K562 (cell line): Measurements from ENCODE around the gene SRBD1. TPM values are rescaled to one million over a fixed set of nuclear protein-coding genes. Genes with fewer than 3 reads are reported as not detected.

Source experiments
- CBX2 ChIP-seq: fragments of 200-600 bp; sonication (generic); IDR thresholded peaks from one replicate; pipeline ENCODE4 v1.6.1; 2012; ENCODE audit warnings: mild to moderate bottlenecking, low read length, inconsistent platforms; ENCODE audit not compliant: insufficient read depth, poor library complexity, severe bottlenecking
- PHF21A ChIP-seq: fragments of 450-650 bp; IDR thresholded peaks from 2 replicates; pipeline ENCODE4 v1.6.1; 2017; ENCODE audit warnings: low read depth, borderline replicate concordance
- SAFB2 ChIP-seq: fragments of 200-400 bp; formaldehyde crosslinking; IDR thresholded peaks from 2 replicates; pipeline ENCODE4 v1.6.1; 2018; ENCODE audit warnings: borderline replicate concordance, low read length, low read depth, moderate library complexity; ENCODE audit not compliant: severe bottlenecking
- SRF ChIP-seq, 2 experiments: fragments of 250-450, 450-650 bp in 1 of 2; sonication (Bioruptor Pico) in 1 of 2; sonication (generic) in 1 of 2; formaldehyde crosslinking; IDR thresholded peaks; 2 replicates each; pipeline versions ENCODE4 v1.5.0 to v1.5.1; 2020 to 2022; ENCODE audit warnings: mild to moderate bottlenecking in 1 of 2, missing genetic modification reagents in 1 of 2
- ZNF12 ChIP-seq: sonication (generic); formaldehyde crosslinking; IDR thresholded peaks from 2 replicates; pipeline ENCODE4 v1.4.0; 2020; ENCODE audit warnings: mild to moderate bottlenecking, missing genetic modification reagents
- ZNF23 ChIP-seq: fragments of 250-450 bp; sonication (Bioruptor Pico); IDR thresholded peaks from 2 replicates; pipeline ENCODE4 v1.4.0; 2020; ENCODE audit warnings: mild to moderate bottlenecking
- polyA plus RNA-seq, 8 experiments: library from polyadenylated mRNA; depleted of rRNA in 4 of 8; stranded (reverse) in 5 of 8; unstranded in 3 of 8; fragments of >200 nt; fragmentation: Nextera tagmentation in 2 of 8; fragmentation: Illumina TruSeq in 1 of 8; extraction: Ambion mirVana in 2 of 8; extraction: Trizol in 1 of 8; gene quantifications; 2 replicates each; pipeline versions ENCODE4 v1.2.1 to v1.2.3, GENCODE V29; 2011 to 2014; ENCODE audit warnings: inconsistent platforms in 1 of 8, missing spikeins in 1 of 8
- total RNA-seq, 7 experiments: library from RNA; depleted of rRNA in 6 of 7; stranded (reverse); fragments of >200 nt in 6 of 7; fragmentation: Illumina TruSeq in 2 of 7; extraction: Trizol in 2 of 7; gene quantifications; 2 replicates each; pipeline versions ENCODE4 v1.2.1 to v1.2.3, GENCODE V29; 2011 to 2021; ENCODE audit warnings: low replicate concordance in 1 of 7
- TF ChIP-seq, protein P1 (sequence below): fragments of 450-650 bp; formaldehyde crosslinking; IDR thresholded peaks from 2 replicates; pipeline ENCODE4 v1.4.0; 2020; ENCODE audit warnings: mild to moderate bottlenecking, moderate library complexity
- TF ChIP-seq, protein P2 (sequence below): fragments of 450-650 bp; conservative IDR thresholded peaks from 2 replicates; pipeline ENCODE4 v1.6.1; 2016; ENCODE audit warnings: missing genetic modification characterization, low read depth, mild to moderate bottlenecking, control low read depth, missing compliant biosample characterization
- TF ChIP-seq, protein P3 (sequence below): fragments of 250-450 bp; sonication (Bioruptor Pico); IDR thresholded peaks from 2 replicates; pipeline ENCODE4 v1.5.0; 2022; ENCODE audit warnings: mild to moderate bottlenecking

SRBD1 gene
- total and polyA plus RNA-seq, 9 of the 15 experiments (the other 6 are each of a cell fraction or from before 2014, with no cell fraction given): 6.9 to 23.2 (median 14.7) TPM

DNA sequence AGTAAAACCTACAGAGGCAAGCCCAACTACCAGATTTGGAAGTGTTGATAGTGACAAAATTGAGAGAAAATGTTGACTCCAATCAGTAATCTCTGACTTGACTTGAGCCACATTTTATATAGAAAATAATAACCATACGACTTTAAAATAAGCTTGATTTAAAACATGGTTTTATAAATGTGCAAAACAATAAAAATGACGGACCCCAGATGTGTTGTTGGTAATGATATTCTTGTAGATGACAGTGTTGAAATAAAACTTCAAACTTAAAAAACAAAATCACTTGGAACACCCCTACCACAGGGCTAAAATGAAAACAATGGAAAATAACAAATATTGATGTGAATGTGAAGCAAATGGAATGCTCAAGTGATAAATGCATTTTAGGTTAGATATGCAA lies 188.1 kb downstream of the SRBD1 start (continued):
- TF ChIP-seq PHF21A (no peak), SAFB2 (no peak), ZNF12 (CRISPR knock-in tag) (no peak), ZNF23 (CRISPR knock-in tag) (no peak), CBX2 (no peak), SRF (CRISPR knock-in tag; IDR thresholded peaks at IDR 0.05) (no peak)
- TF ChIP-seq, protein P1, sequence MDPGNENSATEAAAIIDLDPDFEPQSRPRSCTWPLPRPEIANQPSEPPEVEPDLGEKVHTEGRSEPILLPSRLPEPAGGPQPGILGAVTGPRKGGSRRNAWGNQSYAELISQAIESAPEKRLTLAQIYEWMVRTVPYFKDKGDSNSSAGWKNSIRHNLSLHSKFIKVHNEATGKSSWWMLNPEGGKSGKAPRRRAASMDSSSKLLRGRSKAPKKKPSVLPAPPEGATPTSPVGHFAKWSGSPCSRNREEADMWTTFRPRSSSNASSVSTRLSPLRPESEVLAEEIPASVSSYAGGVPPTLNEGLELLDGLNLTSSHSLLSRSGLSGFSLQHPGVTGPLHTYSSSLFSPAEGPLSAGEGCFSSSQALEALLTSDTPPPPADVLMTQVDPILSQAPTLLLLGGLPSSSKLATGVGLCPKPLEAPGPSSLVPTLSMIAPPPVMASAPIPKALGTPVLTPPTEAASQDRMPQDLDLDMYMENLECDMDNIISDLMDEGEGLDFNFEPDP (CRISPR knock-in tag): no peak
- TF ChIP-seq, protein P2, sequence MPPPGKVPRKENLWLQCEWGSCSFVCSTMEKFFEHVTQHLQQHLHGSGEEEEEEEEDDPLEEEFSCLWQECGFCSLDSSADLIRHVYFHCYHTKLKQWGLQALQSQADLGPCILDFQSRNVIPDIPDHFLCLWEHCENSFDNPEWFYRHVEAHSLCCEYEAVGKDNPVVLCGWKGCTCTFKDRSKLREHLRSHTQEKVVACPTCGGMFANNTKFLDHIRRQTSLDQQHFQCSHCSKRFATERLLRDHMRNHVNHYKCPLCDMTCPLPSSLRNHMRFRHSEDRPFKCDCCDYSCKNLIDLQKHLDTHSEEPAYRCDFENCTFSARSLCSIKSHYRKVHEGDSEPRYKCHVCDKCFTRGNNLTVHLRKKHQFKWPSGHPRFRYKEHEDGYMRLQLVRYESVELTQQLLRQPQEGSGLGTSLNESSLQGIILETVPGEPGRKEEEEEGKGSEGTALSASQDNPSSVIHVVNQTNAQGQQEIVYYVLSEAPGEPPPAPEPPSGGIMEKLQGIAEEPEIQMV (tag): no peak
- TF ChIP-seq, protein P3, sequence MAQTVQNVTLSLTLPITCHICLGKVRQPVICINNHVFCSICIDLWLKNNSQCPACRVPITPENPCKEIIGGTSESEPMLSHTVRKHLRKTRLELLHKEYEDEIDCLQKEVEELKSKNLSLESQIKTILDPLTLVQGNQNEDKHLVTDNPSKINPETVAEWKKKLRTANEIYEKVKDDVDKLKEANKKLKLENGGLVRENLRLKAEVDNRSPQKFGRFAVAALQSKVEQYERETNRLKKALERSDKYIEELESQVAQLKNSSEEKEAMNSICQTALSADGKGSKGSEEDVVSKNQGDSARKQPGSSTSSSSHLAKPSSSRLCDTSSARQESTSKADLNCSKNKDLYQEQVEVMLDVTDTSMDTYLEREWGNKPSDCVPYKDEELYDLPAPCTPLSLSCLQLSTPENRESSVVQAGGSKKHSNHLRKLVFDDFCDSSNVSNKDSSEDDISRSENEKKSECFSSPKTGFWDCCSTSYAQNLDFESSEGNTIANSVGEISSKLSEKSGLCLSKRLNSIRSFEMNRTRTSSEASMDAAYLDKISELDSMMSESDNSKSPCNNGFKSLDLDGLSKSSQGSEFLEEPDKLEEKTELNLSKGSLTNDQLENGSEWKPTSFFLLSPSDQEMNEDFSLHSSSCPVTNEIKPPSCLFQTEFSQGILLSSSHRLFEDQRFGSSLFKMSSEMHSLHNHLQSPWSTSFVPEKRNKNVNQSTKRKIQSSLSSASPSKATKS (CRISPR knock-in tag): no peak
- TF ChIP-seq, all 486 proteins: peak for 0
